HepG2 (cell line): ENCODE data around the gene SLC15A5. TPM values are rescaled to one million over a fixed set of nuclear protein-coding genes. Genes with fewer than 3 reads are reported as not detected.

Experiments
- ATAC-seq: fragments of 200-7000 bp; cut with Tn5 transposase; 3 replicates; pipeline ENCODE4 v1.9.1; 2020; ENCODE audit warnings: mild to moderate bottlenecking, moderate library complexity
- BruUV-seq: library from RNA; stranded (reverse); fragments of 400-500 nt; replicated peaks from 2 replicates; lab custom pipeline; 2021; lab: Mats Ljungman, UMichigan
- CTCF ChIA-PET: fragments of 300-600 bp; formaldehyde crosslinking; extraction: SDS; loops from one replicate; lab custom pipeline; 2021; ENCODE audit warnings: low total read pairs, inconsistent platforms, low intra/inter-chr PET ratio; lab: Yijun Ruan, JAX
- POLR2A ChIA-PET: fragments of 350-600 bp; sonication (Branson Sonifier 250); formaldehyde crosslinking; loops from one replicate; lab custom pipeline; 2020; ENCODE audit warnings: antibody characterized with exemption, inconsistent platforms; lab: Yijun Ruan, JAX
- DNase-seq: peaks from one replicate; pipeline ENCODE4 v3.0.0-alpha.2; 2015; ENCODE audit warnings: low spot score
- FAIRE-seq: peaks from 3 replicates; lab custom pipeline; 2011; peaks lifted over from hg19 to GRCh38; lab: Jason Lieb, UNC
- H2AFZ ChIP-seq: one replicate; pipeline ENCODE4 v1.6.1; 2011; ENCODE audit warnings: low read length, inconsistent platforms
- H3K27ac ChIP-seq: fragments of 300-600 bp; 3 replicates; pipeline ENCODE4 v1.8.0; 2011; ENCODE audit warnings: mixed run types, mild to moderate bottlenecking, mixed read lengths, low read length, inconsistent platforms; ENCODE audit not compliant: insufficient read depth; ENCODE audit errors: extremely low read length
- H3K27me3 ChIP-seq, 2 experiments: fragments of 200-600 bp in 1 of 2; 2 replicates in 1 of 2; 3 replicates in 1 of 2; pipeline versions ENCODE4 v1.6.0 to v1.8.0; 2011; ENCODE audit warnings: low read length in 2 of 2, mild to moderate bottlenecking in 2 of 2, moderate library complexity in 2 of 2, inconsistent platforms in 1 of 2; ENCODE audit not compliant: insufficient read depth in 2 of 2, control insufficient read depth in 1 of 2
- H3K36me3 ChIP-seq, 2 experiments: fragments of 200-600 bp in 1 of 2; replicated peaks in 1 of 2; 2 replicates in 1 of 2; 3 replicates in 1 of 2; pipeline versions ENCODE4 v1.5.1 to v1.8.0; 2011; ENCODE audit warnings: low read length in 2 of 2, inconsistent platforms in 1 of 2; ENCODE audit not compliant: insufficient read depth in 2 of 2, control insufficient read depth in 1 of 2
- H3K4me1 ChIP-seq: 2 replicates; pipeline ENCODE4 v1.5.1; 2012; ENCODE audit warnings: low read length, inconsistent platforms; ENCODE audit not compliant: insufficient read depth
- H3K4me2 ChIP-seq: 2 replicates; pipeline ENCODE4 v1.6.0; 2011; ENCODE audit warnings: low read depth, low read length, inconsistent platforms
- H3K4me3 ChIP-seq, 3 experiments: fragments of 200-600 bp in 1 of 3; sonication (generic), shearing (Covaris generic) in 1 of 3; replicated peaks in 1 of 3; 2 replicates each; pipeline ENCODE4 v1.5.1; 2011 to 2016; ENCODE audit warnings: low read length in 3 of 3, inconsistent platforms in 2 of 3, low read depth in 2 of 3, mild to moderate bottlenecking in 2 of 3, control low read depth in 1 of 3, mixed read lengths in 1 of 3; ENCODE audit not compliant: insufficient read depth in 1 of 3
- H3K79me2 ChIP-seq: one replicate; pipeline ENCODE4 v1.6.1; 2011; ENCODE audit warnings: low read length, inconsistent platforms; ENCODE audit not compliant: insufficient read depth
- H3K9ac ChIP-seq: 2 replicates; pipeline ENCODE4 v1.6.0; 2011; ENCODE audit warnings: mild to moderate bottlenecking, low read depth, low read length, inconsistent platforms; ENCODE audit not compliant: insufficient read depth
- H3K9me3 ChIP-seq: 2 replicates; pipeline ENCODE4 v1.5.1; 2012; ENCODE audit warnings: mild to moderate bottlenecking, low read length
- H4K20me1 ChIP-seq: 2 replicates; pipeline ENCODE4 v1.6.0; 2011; ENCODE audit warnings: inconsistent platforms, mild to moderate bottlenecking, low read length, moderate library complexity; ENCODE audit not compliant: insufficient read depth
- CREM ChIP-seq, 2 experiments: sonication (generic) in 1 of 2; formaldehyde crosslinking in 1 of 2; IDR thresholded peaks; 2 replicates each; pipeline versions ENCODE4 v1.4.0 to v1.6.1; 2016 to 2020; ENCODE audit warnings: antibody characterized with exemption in 1 of 2, mild to moderate bottlenecking in 1 of 2, missing genetic modification reagents in 1 of 2
- FOXO1 ChIP-seq: sonication (generic); formaldehyde crosslinking; IDR thresholded peaks from 2 replicates; pipeline ENCODE4 v1.4.0; 2020; ENCODE audit warnings: missing genetic modification reagents
- HDAC1 ChIP-seq: sonication (generic); formaldehyde crosslinking; IDR thresholded peaks from 2 replicates; pipeline ENCODE4 v1.5.1; 2020; ENCODE audit warnings: mild to moderate bottlenecking, missing genetic modification reagents
- KDM3A ChIP-seq: IDR thresholded peaks from 2 replicates; pipeline ENCODE4 v1.6.1; 2018; ENCODE audit warnings: low read depth, missing compliant biosample characterization
- NFE2L1 ChIP-seq: sonication (generic); formaldehyde crosslinking; IDR thresholded peaks from 2 replicates; pipeline ENCODE4 v1.4.0; 2020; ENCODE audit warnings: missing genetic modification reagents, mild to moderate bottlenecking, borderline replicate concordance
- TARDBP ChIP-seq: sonication (generic); formaldehyde crosslinking; IDR thresholded peaks from 2 replicates; pipeline ENCODE4 v1.8.0; 2022; ENCODE audit warnings: mild to moderate bottlenecking, missing genetic modification reagents
- TEAD3 ChIP-seq: optimal IDR thresholded peaks from 2 replicates; pipeline ENCODE3; 2016; ENCODE audit warnings: borderline replicate concordance
- THAP11 ChIP-seq: IDR thresholded peaks from 2 replicates; pipeline ENCODE4 v1.6.1; 2016; ENCODE audit warnings: missing biosample characterization, missing genetic modification reagents
- ZNF12 ChIP-seq: sonication (generic); formaldehyde crosslinking; IDR thresholded peaks from 2 replicates; pipeline ENCODE4 v1.5.0; 2020; ENCODE audit warnings: missing genetic modification reagents
- ZNF549 ChIP-seq: sonication (generic); formaldehyde crosslinking; IDR thresholded peaks from 2 replicates; pipeline ENCODE4 v1.5.0; 2020; ENCODE audit warnings: missing genetic modification reagents
- ZNF713 ChIP-seq: sonication (generic); formaldehyde crosslinking; IDR thresholded peaks from 2 replicates; pipeline ENCODE4 v1.4.0; 2020; ENCODE audit warnings: mild to moderate bottlenecking, missing genetic modification reagents
- ZSCAN30 ChIP-seq: sonication (generic); formaldehyde crosslinking; IDR thresholded peaks from 2 replicates; pipeline ENCODE4 v1.5.0; 2020; ENCODE audit warnings: mild to moderate bottlenecking, missing genetic modification reagents
- WGBS: methylation state at CpG from one replicate; pipeline ENCODE4 v1.1.6; 2017; ENCODE audit warnings: low lambda C conversion rate; 5-methylcytosine and 5-hydroxymethylcytosine counted together
- in situ Hi-C: cut with HindIII; loops from 2 replicates; pipeline ENCODE4 v1.10.0; 2017; ENCODE audit warnings: low pct_unique_long_range_greater_than_20kb; ENCODE audit not compliant: extremely low pct_ligation_motif_present
- intact Hi-C: fragments of 100-400 bp; cut with micrococcal nuclease; formaldehyde crosslinking; loops from one replicate; pipeline ENCODE4 v1.10.0; 2022; ENCODE audit not compliant: unreplicated experiment
- polyA plus RNA-seq, 8 experiments: library from polyadenylated mRNA; depleted of rRNA in 3 of 8; stranded (reverse) in 7 of 8; unstranded in 1 of 8; fragments of >200 nt; fragmentation: Illumina TruSeq in 4 of 8; extraction: Trizol in 4 of 8; gene quantifications; 2 replicates each; pipeline versions ENCODE4 v1.2.1 to v1.2.3, GENCODE V29; 2011 to 2016; ENCODE audit warnings: low read depth in 4 of 8, missing spikeins in 1 of 8, mixed read lengths in 1 of 8; ENCODE audit not compliant: insufficient read depth in 1 of 8
- total RNA-seq, 5 experiments: library from RNA; depleted of rRNA; stranded (reverse); fragments of >200 nt; fragmentation: Illumina TruSeq; extraction: Trizol; gene quantifications; 2 replicates each; pipeline ENCODE4 v1.2.3, GENCODE V29; 2016; ENCODE audit warnings: low read depth in 1 of 5
- TF ChIP-seq, protein P1 (sequence below): sonication (generic); formaldehyde crosslinking; IDR thresholded peaks from 2 replicates; pipeline ENCODE4 v1.9.0; 2021; ENCODE audit warnings: missing genetic modification reagents, borderline replicate concordance

The SLC15A5 gene
- total and polyA plus RNA-seq, 2 of the 13 experiments (the other 11 are each of a cell fraction or from before 2014, with no cell fraction given), result not detected

DNA sequence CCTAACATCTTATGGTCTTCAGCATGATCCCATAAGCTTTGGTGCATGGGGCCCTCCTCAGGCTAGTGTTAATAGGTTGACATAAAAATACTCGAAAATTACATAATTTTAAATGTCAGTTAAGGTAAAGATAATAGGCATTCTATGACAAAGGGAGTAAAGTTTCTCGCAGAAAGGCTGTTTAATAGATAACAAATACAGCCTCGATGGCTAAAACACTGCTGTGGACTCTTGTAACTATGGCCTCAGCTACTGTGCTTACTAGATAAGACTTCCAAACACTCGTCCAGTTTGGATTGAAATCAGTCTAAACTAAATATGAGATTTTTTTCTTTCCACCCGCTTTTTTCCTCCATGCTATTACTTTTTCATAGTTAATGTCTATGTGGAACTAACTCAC is 46.8 kb upstream of the SLC15A5 start:
- Histone ChIP-seq H3K36me3 (no peaks in the 10 kb centered on the region), H3K4me3 (no peak overlapping the region), H3K9me3 (0 out of 2 replicates have a peak, but pooled peaks cover 5% of the 10 kb centered on the region), H3K79me2 (no peaks in the 10 kb centered on the region), H3K4me2 (no peak overlapping the region), H3K4me1 (no peaks in the 10 kb centered on the region), H3K27me3 (no peaks in the 10 kb centered on the region), H2AFZ (no peak overlapping the region), H3K9ac (no peak overlapping the region), H4K20me1 (no peaks in the 10 kb centered on the region), H3K27ac (no peak overlapping the region)
- 1% methylated on average over 5 of the region's 5 CpGs for WGBS
- in situ Hi-C loops, result no loop called here
- TF ChIP-seq ZNF12 (CRISPR knock-in tag) (no peak), CREM (IDR thresholded peaks at IDR 0.05) (no peak), CREM (CRISPR knock-in tag; IDR thresholded peaks at IDR 0.05) (no peak), ZNF713 (CRISPR knock-in tag) (no peak), KDM3A (no peak), FOXO1 (no peak), HDAC1 (CRISPR knock-in tag) (no peak), ZNF549 (CRISPR knock-in tag) (no peak), TEAD3 (CRISPR knock-in tag) (no peak), TARDBP (CRISPR knock-in tag) (no peak), ZSCAN30 (no peak), THAP11 (CRISPR knock-in tag) (no peak), NFE2L1 (CRISPR knock-in tag) (no peak)
- TF ChIP-seq, protein P1, sequence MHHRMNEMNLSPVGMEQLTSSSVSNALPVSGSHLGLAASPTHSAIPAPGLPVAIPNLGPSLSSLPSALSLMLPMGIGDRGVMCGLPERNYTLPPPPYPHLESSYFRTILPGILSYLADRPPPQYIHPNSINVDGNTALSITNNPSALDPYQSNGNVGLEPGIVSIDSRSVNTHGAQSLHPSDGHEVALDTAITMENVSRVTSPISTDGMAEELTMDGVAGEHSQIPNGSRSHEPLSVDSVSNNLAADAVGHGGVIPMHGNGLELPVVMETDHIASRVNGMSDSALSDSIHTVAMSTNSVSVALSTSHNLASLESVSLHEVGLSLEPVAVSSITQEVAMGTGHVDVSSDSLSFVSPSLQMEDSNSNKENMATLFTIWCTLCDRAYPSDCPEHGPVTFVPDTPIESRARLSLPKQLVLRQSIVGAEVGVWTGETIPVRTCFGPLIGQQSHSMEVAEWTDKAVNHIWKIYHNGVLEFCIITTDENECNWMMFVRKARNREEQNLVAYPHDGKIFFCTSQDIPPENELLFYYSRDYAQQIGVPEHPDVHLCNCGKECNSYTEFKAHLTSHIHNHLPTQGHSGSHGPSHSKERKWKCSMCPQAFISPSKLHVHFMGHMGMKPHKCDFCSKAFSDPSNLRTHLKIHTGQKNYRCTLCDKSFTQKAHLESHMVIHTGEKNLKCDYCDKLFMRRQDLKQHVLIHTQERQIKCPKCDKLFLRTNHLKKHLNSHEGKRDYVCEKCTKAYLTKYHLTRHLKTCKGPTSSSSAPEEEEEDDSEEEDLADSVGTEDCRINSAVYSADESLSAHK, result no peak
- ATAC-seq (no peak), DNase-seq (no peak), FAIRE-seq (no peak)
- intact Hi-C loops, result no loop called here
- BruUV-seq, result no TSS peak
- CTCF ChIA-PET, result no interaction called here
- POLR2A ChIA-PET, result no interaction called here
